ENCODE results near the gene PELI2.

- TF ChIP-seq, protein P1, sequence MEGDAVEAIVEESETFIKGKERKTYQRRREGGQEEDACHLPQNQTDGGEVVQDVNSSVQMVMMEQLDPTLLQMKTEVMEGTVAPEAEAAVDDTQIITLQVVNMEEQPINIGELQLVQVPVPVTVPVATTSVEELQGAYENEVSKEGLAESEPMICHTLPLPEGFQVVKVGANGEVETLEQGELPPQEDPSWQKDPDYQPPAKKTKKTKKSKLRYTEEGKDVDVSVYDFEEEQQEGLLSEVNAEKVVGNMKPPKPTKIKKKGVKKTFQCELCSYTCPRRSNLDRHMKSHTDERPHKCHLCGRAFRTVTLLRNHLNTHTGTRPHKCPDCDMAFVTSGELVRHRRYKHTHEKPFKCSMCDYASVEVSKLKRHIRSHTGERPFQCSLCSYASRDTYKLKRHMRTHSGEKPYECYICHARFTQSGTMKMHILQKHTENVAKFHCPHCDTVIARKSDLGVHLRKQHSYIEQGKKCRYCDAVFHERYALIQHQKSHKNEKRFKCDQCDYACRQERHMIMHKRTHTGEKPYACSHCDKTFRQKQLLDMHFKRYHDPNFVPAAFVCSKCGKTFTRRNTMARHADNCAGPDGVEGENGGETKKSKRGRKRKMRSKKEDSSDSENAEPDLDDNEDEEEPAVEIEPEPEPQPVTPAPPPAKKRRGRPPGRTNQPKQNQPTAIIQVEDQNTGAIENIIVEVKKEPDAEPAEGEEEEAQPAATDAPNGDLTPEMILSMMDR (conservative IDR thresholded peaks at IDR 0.05) = no peak
- no peak for TF ChIP-seq EZH2 (IDR thresholded peaks at IDR 0.05; ENCODE audit: low read depth)
These were observed 2.8 kb upstream of the PELI2 start for GRCh38 chr14:56115334-56115870.

Data from PC-9 (cell line).